Inflammatory macrophage (primary cell): ENCODE data around the gene PCNT.
A peak's percentile ranks its signal among the peaks of the same experiment; 100 is the strongest.
"Not testable (repeated sequence)": the region's sequence is repeated elsewhere in the genome, so short reads cannot be mapped to it uniquely, and the experiment has no call there.

Experiments used
- DNase-seq, 2 donors: peaks; one replicate each; pipeline ENCODE4 v3.0.0-alpha.2; 2020 to 2022

The PCNT gene

GRCh38 chr21:46310260-46310659 is 13.7 kb upstream of the PCNT start:
- not testable (repeated sequence) for DNase-seq

DNA sequence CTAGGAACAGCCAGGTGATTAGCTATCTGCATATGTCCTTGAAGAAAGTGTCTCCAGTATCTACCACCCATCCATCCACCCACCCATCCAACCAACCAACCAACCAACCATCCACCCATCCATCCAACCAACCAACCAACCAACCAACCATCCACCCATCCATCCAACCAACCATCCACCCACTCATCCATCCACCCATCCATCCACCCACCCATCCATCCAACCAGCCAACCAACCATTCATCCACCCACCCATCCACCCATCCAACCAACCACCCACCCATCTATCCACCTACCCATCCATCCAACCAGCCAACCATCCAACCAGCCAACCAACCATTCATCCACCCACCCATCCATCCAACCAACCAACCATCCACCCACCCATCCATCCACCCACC is 12.4 kb upstream of the PCNT start:
- no peak for DNase-seq

DNA sequence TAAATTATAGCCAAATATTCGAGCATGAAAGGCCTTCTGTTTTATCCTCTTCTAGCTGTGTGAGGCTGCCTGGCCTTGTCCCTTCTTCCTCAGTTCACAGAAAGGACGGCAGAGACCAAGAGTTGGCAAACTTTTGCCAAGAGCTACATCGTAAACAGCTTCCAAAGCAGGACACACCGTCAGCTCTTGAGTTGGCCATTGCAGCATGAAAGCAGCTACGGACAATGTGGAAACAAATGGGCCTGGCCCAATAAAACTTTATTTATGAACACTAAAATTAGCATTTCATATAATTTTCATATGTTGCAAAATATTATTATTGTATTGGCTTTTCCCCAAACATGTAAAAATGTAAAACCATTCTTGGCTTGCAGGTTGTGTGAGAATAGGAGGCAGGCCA is 11.0 kb upstream of the PCNT start:
- DNase-seq: no peak

DNA sequence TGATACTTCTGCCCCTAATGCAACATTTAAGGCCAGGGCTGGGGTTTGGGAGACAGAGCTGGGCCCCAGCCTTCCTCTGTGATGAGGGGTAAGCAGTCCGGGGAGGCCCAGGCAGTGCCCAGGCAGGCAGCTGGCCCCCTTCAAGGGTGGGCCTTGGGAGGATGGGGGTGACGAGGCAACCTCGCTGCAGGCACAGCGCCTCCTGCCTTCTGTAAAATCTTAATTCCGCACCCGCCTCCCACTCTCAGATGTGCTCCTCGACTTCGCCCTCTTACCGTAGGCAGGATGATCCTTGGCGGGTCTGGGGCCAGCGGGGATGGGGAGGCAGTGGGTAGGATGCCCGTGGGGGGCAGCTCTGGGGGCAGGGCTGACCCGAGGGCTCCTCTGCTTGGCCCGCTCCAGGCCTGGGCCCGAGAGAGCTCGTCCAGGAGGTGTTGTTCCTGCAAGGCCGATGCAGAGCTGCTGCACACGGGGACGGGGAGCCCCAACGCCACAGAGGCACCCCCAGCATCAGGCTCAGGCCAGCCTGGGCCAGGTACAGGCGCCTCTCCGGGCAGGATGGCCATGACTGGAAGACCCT is 9.4 kb upstream of the PCNT start:
- DNase-seq: no peak

- no peak for DNase-seq
Measured at GRCh38 chr21:46316708-46317324, 7.1 kb upstream of the PCNT start.

DNA sequence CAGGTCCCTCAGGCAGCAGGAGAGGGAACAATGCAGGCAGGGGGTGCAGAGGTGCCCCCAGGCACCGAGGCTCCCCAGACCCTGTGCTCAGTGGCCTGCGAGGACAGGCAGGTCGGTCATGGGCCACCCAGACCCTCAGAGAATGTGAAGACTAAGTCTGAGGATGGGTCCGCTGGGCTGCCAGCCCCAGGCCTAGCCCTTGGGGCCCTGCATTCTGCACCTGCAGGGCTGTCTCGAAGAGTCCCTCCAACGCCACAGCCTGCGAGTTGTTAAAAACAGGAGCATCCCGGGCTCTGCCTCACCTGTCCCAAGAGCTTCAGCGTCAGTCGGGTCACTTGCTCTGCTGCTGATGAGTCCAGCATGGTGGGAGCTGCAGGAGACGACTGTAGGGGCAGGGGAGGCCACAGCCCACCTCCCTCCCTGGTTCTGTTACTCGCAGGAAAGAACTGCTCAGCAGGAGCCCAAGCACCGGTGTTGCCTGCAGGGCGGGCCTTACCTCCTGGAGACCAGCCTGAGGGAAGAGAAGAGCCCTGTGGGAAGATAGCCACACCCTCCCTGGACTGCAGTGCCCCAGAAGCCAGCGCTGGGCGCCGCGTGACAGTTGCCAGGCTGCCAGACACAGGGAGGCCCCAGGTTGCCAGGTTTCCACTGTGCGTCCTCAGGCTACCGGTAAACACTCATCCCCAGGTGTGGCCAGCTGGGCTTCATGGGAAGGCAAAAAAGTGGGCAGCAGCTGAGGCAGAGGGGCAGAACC is 6.1 kb upstream of the PCNT start:
- no peak for DNase-seq

DNA sequence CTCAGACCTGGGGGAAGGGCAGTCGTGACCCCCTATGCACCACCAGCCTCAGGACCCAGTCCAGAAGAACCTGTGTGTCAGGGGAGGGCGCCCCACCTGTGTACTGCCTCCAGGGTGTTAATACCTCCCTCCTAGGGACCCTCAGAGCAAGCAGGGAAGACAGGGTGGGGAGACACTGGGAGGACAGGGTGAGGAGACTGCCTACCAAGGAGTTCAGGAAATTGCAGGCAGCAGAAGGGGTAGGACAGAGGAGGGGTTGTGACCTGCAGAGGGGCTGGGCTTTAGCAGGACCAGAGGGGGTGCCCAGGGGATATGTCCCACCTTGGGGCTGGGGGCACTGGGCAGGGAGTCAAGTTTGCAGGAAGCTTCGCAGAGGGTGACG is 5.5 kb upstream of the PCNT start:
- DNase-seq: no peak

GRCh38 chr21:46319186-46319585 is 4.8 kb upstream of the PCNT start:
- no peak for DNase-seq

GRCh38 chr21:46320331-46320801 is 3.6 kb upstream of the PCNT start:
- no peak for DNase-seq

DNA sequence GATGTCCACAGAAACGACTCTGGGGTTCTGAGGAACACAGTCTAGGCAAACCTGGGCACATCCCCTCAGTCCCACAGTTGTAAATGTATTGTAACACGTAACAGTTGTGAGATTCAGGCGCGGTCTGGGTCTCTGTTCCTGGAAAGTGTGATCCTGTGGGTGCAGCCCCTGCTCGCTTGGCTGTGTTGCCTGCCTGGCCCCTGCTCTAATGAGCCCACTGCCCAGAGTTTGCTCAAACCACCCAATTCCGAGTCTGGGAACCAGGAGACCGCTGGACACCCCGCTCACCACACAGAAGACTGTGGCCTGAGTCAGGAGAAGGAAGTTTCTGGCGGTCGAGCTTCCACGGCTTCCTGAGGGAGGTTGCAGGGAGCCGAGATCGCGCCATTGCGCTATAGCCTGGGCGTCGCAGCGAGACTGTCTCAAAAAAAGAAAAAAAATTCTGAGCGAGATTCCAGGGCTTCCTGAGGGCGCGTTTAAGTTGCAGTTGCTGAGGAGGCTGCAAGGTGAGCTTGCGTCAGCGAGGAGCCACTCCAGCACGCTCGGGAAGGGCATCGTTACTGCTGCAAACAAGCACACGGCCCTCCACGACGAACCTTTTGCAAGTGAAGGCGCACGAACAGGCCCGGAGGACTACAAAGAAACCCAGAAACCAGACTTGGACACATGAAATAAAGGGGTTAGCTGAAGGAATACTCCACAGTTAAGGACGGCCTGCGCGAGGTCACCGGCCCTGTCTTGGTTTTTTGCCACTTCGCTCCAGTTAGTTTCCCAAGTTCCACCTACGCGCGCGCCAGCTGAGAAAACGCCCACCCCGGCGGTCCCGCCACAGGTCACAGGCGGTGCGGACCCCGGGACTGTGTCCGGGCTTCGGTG is 1.4 kb upstream of the PCNT start:
- peak; percentile 30 to 58 for DNase-seq

GRCh38 chr21:46323227-46323709 is 688 bp upstream of the PCNT start:
- DNase-seq: no peak

- peak; percentile 83 to 90 for DNase-seq
Measured at GRCh38 chr21:46324390-46325072, 575 bp downstream of the PCNT start.

DNA sequence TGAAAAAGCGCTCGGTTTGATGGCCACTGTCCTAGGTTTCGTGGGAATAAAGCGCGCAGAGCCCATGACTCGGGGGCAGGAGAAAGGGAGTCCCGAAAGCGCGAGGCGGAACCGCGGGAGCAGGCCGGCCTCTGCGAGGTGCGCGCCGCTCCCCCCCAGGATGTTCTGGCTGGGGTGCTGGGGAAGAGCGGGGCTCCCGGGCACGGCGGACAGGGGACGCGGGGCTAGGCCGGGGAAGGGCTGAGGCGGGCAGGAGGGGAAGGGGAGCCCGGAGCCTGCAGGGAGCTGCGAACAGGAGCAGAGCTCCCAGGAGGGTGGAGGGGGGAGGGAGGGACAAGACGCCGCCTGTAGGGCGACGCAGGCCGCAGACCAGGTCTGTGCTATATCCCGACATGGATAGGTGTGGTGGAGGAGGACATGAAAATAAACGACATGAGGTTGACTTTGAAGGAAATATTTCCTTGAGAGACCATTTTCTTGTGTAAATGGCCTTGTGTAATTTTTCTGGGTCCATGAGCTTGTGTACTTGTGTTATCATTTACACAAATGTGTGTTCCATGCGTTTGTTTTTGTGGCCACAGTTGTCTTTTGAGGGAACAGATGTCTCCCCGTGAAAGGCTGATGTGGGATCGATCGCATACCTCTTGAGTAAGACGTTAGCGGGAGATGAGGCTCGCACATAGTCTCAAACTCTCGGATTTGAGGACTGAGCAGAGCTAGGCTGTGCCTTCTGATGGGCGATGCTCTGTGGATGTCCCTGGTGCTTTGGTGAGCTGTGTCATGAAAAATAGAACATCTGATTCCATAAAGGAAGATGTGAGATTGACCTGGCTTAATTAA is 1.3 kb downstream of the PCNT start:
- peak in 1 of 2 donors; percentile 21 for DNase-seq

- DNase-seq: no peak
Measured at GRCh38 chr21:46326110-46326703, 2.3 kb downstream of the PCNT start.

DNA sequence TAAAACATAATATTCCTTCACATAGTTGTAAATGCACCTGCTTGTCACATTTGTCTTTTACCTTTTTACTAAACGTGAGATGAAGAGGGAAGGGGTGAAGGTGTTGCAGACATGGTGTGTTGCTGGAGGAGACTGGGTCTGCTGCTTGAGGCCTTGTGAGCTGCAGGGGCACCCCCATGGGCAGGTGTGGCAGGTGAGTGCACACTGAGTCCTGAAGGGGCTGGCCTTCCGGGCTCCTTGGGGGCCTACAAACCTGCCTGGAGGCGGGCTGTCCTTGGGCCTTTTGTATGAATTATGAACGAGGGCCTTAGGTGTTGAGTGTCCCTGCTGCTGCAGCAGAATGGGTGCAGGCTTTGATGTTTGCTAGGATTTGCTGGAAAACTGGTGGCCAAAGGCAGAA is 3.8 kb downstream of the PCNT start:
- DNase-seq: no peak

DNA sequence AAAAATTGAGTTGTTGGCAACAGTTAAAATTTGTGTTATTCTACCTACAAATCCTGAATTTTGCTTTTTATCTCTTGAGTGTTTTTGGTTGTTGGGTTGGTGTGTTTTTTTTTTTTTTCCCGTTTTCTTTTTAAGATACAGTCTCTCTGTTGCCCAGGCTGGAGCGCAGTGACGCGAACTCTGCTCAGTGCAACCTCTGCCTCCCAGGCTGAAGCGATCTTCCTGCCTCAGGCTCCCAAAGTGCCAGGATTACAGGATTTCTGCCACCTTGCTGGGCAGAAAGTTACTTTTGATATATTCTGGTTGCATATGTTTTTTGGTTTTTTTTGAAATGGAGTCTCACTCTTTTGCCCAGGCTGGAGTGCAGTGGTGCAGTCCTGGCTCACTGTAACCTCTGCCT is 4.2 kb downstream of the PCNT start:
- DNase-seq: no peak

DNA sequence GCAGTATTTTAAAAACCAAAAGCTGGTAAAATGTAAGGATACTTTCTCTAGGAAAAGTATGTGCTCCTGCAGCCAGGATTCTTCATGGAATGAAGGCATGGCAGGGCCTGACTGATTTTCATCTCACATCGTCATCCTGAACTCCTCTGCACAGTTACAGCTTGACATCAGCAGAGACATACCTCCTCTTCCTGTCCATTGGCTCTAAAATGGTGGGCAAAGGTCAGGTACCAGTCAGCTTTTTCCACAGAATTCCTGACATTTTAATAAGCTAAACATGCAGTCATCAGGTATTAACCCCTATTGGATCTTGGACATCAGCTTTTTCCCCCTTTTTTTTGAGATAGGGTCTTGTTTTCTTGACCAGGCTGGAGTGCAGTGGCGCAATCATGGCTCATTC is 5.8 kb downstream of the PCNT start:
- no peak for DNase-seq

GRCh38 chr21:46334351-46335140 is 10.6 kb downstream of the PCNT start:
- DNase-seq: no peak

GRCh38 chr21:46336603-46337002 is 12.6 kb downstream of the PCNT start:
- no peak for DNase-seq

DNA sequence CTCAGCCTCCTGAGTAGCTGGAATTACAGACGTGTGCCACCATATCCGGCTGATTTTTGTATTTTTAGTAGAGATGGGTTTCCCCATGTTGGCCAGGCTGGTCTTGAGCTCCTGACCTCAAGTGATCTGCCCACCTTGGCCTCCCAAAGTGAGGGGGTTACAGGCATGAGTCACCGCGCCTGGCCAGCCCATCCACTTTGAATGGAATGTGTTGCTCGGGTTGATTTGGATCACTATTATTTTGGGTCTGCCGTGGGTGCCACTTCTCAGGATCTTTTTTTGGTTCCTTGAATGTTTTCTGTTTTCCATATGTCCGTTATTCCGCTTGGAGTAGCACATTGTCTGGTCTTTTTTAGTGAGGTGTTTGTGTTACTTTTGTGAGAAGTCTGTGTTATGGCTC is 17.0 kb downstream of the PCNT start:
- no peak for DNase-seq
